Measurements from ENCODE around the gene IGSF21. TPM values are rescaled to one million over a fixed set of nuclear protein-coding genes. Genes with fewer than 3 reads are reported as not detected.

IGSF21 gene
- total and polyA plus RNA-seq, 2 donors (not counting 1 experiment from before 2014, with no cell fraction given) = not detected

DNA sequence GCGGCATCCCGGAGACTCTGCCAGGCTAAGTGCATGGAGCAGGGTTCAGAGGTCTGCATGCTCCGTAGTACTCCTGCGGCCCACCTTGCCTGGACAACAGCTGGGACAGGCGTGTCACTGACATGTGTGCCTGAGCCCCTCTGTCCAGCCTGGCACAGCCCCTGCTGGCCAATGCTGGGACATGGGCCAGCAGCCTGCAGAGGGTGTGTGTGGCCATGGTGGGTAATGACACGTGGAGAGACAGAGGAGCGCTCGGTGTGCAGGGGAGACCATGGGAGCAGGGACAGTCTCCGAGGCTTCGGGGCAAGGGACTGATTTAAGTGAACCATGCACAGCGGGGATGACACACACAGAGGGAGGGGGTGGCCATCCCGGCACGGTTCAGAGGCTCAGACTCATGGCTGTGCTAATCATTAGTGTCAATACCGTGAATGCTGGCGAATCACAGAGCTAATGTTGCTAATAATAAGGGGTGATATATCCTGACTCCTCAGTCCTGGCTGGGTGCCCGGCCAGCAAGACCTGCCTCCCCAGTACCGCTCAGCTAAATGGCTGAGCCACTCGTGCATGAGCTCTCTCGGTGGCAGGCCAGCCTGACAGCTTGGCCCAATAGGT lies 41.5 kb downstream of the IGSF21 start:
- ATAC-seq (ENCODE audit: low read depth) (no peak), DNase-seq (no peak)
- no peak overlapping the region for H3K4me3 Mint-ChIP-seq
- Histone ChIP-seq H3K4me1 (ENCODE audit: control insufficient read depth in 2 of 2, insufficient read depth in 2 of 2, low read length in 2 of 2) (no peaks in the 10 kb centered on the region), H4K20me1 (ENCODE audit: control insufficient read depth, insufficient read depth, low read length, poor library complexity, severe bottlenecking) (no peaks in the 10 kb centered on the region), H3K4me2 (replicated peaks; ENCODE audit: low read depth, low read length, poor library complexity, severe bottlenecking) (no peak overlapping the region), H3K27ac (ENCODE audit: low read length in 2 of 2) (no peak overlapping the region), H3K9ac (ENCODE audit: low read length) (no peak overlapping the region), H3K79me2 (ENCODE audit: control insufficient read depth, insufficient read depth, low read length) (no peaks in the 10 kb centered on the region), H2AFZ (ENCODE audit: insufficient read depth, low read depth, low read length, poor library complexity, severe bottlenecking) (no peak overlapping the region), H3K36me3 (replicated peaks in 1 of 2; ENCODE audit: control extremely low read depth in 1 of 2, control insufficient read depth in 1 of 2, extremely low read depth in 1 of 2, insufficient read depth in 2 of 2, low read length in 1 of 2) (no peaks in the 10 kb centered on the region), H3K9me3 (ENCODE audit: control extremely low read depth in 1 of 3, control insufficient read depth in 2 of 3, insufficient read depth in 1 of 3, low read length in 2 of 3) (peaks cover 0 to 2% (median 0%) of the 10 kb centered on the region in 3 donors), H3K4me3 (ENCODE audit: control extremely low read depth in 1 of 5, extremely low read depth in 1 of 5, insufficient read depth in 1 of 5, low read depth in 2 of 5, low read length in 4 of 5) (no peak overlapping the region), H3K27me3 (replicated peaks in 1 of 4; ENCODE audit: control extremely low read depth in 1 of 4, control insufficient read depth in 3 of 4, insufficient read depth in 4 of 4, low read length in 3 of 4) (no peaks in the 10 kb centered on the region)
- CTCF ChIA-PET = no interaction called here
- H3K4me1 Mint-ChIP-seq = no peaks in the 10 kb centered on the region
- H3K27ac Mint-ChIP-seq = no peak overlapping the region
- intact Hi-C loops (cut with micrococcal nuclease) = no loop called here
- POLR2A ChIA-PET = no interaction called here
- TF ChIP-seq, protein P1, sequence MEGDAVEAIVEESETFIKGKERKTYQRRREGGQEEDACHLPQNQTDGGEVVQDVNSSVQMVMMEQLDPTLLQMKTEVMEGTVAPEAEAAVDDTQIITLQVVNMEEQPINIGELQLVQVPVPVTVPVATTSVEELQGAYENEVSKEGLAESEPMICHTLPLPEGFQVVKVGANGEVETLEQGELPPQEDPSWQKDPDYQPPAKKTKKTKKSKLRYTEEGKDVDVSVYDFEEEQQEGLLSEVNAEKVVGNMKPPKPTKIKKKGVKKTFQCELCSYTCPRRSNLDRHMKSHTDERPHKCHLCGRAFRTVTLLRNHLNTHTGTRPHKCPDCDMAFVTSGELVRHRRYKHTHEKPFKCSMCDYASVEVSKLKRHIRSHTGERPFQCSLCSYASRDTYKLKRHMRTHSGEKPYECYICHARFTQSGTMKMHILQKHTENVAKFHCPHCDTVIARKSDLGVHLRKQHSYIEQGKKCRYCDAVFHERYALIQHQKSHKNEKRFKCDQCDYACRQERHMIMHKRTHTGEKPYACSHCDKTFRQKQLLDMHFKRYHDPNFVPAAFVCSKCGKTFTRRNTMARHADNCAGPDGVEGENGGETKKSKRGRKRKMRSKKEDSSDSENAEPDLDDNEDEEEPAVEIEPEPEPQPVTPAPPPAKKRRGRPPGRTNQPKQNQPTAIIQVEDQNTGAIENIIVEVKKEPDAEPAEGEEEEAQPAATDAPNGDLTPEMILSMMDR (IDR thresholded peaks at IDR 0.05) = no peak
- no peak for TF ChIP-seq EZH2 (IDR thresholded peaks at IDR 0.05; ENCODE audit: borderline replicate concordance, insufficient read depth, low read depth, low read length, poor library complexity, severe bottlenecking)
- WGBS (ENCODE audit: insufficient coverage) = 81% methylated on average over 19 of the region's 19 CpGs
- H3K27me3 Mint-ChIP-seq = peaks cover 14% of the 10 kb centered on the region
- no peaks in the 10 kb centered on the region for H3K9me3 Mint-ChIP-seq (ENCODE audit: insufficient read depth)

DNA sequence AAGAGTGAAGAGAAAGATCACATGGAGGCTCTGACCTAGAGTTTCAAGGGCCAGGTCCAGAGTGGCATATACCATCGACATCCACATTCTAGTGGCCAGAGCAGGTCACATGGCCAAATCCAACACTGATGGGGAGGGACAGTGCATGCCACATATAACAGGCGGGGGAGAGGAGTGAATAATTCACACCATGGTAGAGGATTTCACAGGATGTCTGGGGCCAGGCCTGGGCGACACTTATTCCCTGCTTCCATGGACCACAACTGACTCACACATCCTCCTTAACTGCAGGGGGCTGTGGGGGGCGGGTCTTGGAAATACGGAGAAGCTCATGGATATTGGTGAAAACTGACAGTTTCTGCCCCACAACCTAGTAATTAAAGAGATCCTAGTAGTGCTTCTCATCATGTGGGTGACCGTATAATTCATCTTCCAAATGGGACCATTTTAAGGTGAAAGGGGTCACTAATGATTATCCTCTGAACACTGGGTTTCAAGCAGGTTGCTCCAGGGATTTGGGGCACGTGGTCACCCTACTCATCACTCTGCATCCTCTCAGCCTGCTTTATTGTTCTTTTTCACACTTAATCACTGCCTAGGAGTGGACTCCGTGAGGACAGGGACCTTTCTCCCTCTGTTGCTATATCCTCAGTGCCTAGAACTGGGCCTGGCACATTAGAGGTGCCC lies 44.0 kb downstream of the IGSF21 start:
- H3K36me3 ChIP-seq (replicated peaks in 1 of 2; ENCODE audit: control extremely low read depth in 1 of 2, control insufficient read depth in 1 of 2, extremely low read depth in 1 of 2, insufficient read depth in 2 of 2, low read length in 1 of 2) = no peaks in the 10 kb centered on the region
- no peaks in the 10 kb centered on the region for H4K20me1 ChIP-seq (ENCODE audit: control insufficient read depth, insufficient read depth, low read length, poor library complexity, severe bottlenecking)
- no peak overlapping the region for H3K27ac ChIP-seq (ENCODE audit: low read length in 2 of 2)
- 76% methylated on average over 4 of the region's 8 CpGs for WGBS (ENCODE audit: insufficient coverage)
- H3K79me2 ChIP-seq (ENCODE audit: control insufficient read depth, insufficient read depth, low read length) = no peaks in the 10 kb centered on the region
- H3K4me1 ChIP-seq (ENCODE audit: control insufficient read depth in 2 of 2, insufficient read depth in 2 of 2, low read length in 2 of 2) = no peaks in the 10 kb centered on the region
- POLR2A ChIA-PET = no interaction called here
- CTCF ChIA-PET = no interaction called here
- Mint-ChIP-seq H3K27ac (no peak overlapping the region), H3K27me3 (peaks cover 14% of the 10 kb centered on the region), H3K4me3 (no peak overlapping the region), H3K4me1 (no peaks in the 10 kb centered on the region), H3K9me3 (ENCODE audit: insufficient read depth) (no peaks in the 10 kb centered on the region)
- H3K9ac ChIP-seq (ENCODE audit: low read length) = no peak overlapping the region
- DNase-seq (no peak), ATAC-seq (ENCODE audit: low read depth) (no peak)
- H3K4me2 ChIP-seq (replicated peaks; ENCODE audit: low read depth, low read length, poor library complexity, severe bottlenecking) = no peak overlapping the region
- no peaks in the 10 kb centered on the region for H3K27me3 ChIP-seq (replicated peaks in 1 of 4; ENCODE audit: control extremely low read depth in 1 of 4, control insufficient read depth in 3 of 4, insufficient read depth in 4 of 4, low read length in 3 of 4)
- H3K4me3 ChIP-seq (ENCODE audit: control extremely low read depth in 1 of 5, extremely low read depth in 1 of 5, insufficient read depth in 1 of 5, low read depth in 2 of 5, low read length in 4 of 5) = no peak overlapping the region
- H2AFZ ChIP-seq (ENCODE audit: insufficient read depth, low read depth, low read length, poor library complexity, severe bottlenecking) = no peak overlapping the region
- TF ChIP-seq EZH2 (IDR thresholded peaks at IDR 0.05; ENCODE audit: borderline replicate concordance, insufficient read depth, low read depth, low read length, poor library complexity, severe bottlenecking) = no peak
- TF ChIP-seq, protein P1 (IDR thresholded peaks at IDR 0.05) = no peak
- peaks cover 0 to 2% (median 0%) of the 10 kb centered on the region in 3 donors for H3K9me3 ChIP-seq (ENCODE audit: control extremely low read depth in 1 of 3, control insufficient read depth in 2 of 3, insufficient read depth in 1 of 3, low read length in 2 of 3)
- intact Hi-C loops (cut with micrococcal nuclease) = no loop called here
